AG20443 (cell line): ENCODE results near the gene SORBS2.
"Not testable (repeated sequence)": the region's sequence is repeated elsewhere in the genome, so short reads cannot be mapped to it uniquely, and the experiment has no call there.

Experiments
- DNase-seq: peaks from one replicate; pipeline ENCODE4 v3.0.0; 2012; ENCODE audit warnings: low spot score, mixed read lengths

The SORBS2 gene

DNA sequence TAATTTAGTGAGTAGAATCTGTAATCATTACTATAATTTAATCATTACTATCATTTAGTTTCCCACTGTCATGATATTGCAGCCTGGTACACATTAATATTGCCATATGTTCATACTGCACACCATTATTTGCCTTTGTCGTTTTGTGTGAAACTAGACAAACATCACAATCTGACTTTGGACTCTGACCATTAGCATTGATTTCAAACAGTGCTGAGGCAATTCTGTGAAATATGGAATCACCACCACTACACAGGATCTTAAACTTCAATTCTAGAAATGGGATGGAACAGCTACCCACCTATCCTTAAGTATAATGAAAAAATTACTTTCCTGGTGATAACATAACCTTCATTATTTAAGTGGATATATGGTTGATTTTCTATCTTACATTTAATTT, 98.3 kb downstream of the SORBS2 start:
- DNase-seq = no peak

DNA sequence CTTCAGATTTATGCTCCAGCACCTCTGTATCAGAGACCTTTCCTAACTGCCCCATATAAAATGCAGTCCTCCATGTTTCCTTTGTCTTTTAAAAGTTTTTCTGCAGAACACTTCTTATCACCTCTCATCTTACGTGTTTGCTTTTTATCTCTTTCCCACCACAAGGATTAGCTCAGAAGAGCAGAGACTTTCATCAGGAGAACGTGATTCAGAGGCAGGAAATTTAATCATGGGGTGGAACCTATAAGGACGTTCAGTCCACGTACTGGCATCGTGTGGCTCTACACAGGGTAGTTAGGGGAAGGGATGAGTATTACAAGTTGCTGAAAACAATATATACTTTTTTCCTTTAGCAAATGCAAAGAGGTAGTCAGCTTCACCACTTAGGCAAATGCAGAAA, 98.7 kb downstream of the SORBS2 start:
- no peak for DNase-seq

DNA sequence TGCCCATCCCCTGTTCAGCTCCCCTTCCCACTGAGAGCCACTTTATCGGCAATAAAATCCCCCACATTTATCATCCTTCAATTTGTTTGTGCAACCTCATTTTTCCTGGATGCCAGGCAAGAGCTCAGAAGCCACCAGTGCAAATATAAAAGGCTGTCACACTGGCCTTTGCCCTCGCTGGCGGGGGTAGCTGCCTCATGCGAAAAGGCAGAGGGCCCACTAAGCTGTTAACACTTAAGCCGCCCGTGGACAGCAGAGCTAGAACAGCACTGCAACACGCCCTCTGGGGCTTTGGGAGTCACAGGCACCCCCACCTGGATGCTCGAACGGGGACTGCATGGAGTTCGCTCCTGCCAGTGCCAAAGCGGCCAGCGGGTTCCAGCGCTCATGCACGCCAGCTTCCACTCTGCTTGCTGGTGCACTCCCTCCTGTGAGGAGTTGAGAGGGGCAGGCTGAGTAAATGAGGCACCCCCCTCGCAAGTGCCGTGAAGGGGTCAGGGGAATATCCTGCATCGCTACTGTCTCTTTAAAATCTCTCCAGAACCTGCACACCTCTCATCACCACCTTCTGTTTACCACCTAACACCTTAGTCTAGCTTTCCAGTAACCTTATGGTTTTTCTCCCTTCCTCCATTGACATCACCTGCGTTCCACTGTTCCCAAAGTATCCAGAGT, 99.5 kb downstream of the SORBS2 start:
- no peak for DNase-seq

DNA sequence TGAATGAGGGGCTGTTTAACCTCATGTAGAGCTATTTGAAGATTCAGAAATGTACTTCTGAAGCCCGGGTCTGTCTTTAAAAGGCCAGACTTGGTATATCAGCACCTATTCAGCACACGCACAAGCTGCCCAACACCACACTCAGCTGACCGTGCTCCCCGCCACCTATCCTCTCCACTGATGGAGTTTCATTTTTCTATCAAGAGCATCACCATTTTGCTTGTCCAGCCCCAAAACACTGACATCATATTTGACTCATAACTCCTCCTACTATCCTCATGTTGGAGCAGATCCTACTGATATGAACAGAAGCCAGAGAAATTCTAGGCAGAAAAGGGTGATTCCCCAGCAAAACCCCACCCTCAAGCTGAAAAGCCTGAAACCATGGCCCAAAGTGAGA, 100.3 kb downstream of the SORBS2 start:
- no peak for DNase-seq

DNA sequence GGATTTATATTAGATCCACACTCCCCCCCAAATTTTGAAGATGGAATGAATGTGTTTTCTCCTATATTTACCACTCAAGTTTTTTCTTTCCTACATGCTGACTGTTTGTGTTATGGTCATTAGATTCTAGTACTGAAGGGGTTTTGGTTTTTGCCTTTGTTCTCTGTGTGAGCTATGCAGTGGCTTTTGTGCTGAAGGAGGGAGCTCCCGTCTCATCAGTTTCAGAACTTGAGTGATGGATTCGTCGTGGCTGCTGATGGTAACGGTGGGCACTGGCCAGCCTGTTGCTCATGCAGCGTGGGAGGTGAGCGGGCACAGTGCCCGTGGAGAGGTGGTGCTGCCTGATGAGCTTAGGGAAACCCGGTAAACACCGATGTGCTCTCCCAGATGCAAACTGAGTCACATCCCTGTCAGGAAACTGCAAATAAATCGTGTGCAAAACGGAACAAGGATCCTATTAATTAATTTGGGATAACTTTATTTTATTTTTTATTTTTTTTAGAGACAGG, 101.5 kb downstream of the SORBS2 start:
- no peak for DNase-seq

DNA sequence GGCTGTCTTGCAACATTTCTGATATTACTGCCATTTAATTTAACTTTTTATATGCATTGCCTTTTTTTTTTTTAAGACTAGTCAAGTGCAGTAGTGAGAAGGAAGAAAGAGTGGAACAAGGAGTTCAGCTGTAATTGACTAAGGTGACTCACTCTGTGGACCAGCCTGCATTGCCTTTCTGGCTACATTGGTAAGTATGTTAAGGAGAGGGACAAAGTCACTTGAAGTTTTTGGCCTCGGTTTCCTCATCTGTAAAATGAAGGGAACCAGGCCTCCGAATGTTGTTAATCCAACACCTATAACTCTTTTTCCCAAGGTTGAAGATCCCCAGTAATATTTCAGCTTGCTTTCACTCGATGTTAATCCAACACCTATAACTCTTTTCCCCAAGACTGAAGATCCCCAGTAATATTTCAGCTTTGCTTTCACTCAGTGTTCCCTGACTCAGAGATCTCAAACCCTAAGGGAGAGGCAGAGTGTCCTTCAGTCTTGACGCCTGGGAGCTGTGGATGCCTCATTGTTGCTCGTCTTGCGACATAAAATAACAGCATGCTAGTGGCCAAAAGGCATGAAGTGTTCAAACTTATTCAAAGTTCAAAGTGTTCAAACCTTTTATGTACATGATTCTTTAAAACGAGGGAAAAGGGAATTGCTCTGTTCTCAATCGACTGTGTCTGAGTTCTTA, 102.0 kb downstream of the SORBS2 start:
- DNase-seq = peak; percentile 39

DNA sequence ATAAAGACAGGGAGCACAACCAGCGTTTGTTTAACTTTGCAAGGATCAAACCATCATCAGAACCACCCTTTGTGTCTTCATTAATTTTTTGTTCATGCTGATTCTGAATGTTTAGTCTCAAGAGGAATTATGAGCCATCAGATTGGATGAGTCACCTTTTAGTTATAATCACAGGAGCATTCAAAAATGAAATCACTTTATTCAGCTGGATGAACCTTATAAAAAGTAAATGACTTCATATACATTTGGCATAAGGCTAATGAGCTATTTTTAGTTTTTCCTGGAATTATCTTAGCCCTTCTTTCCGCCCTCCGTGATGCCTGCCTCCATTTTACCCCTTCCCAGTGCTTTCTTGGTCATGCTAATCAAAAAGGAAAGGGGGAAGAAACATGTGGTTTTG, 103.6 kb downstream of the SORBS2 start:
- DNase-seq = peak; percentile 26

DNA sequence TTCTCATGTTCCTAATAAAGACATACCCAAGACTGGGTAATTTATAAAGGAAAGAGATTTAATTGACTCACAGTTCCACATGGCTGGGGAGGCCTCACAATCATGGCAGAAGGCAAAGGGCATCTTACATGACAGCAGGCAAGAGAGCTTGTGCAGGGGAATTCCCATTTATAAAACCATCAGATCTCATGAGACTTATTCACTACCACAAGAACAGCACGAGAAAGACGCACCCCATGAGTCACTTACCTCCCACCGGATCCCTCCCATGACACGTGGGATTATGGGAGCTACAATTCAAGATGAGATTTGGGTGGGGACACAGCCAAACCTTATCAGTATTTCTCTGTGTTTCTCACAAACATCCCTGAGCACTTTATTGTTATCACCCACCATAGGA, 104.4 kb downstream of the SORBS2 start:
- not testable (repeated sequence) for DNase-seq

DNA sequence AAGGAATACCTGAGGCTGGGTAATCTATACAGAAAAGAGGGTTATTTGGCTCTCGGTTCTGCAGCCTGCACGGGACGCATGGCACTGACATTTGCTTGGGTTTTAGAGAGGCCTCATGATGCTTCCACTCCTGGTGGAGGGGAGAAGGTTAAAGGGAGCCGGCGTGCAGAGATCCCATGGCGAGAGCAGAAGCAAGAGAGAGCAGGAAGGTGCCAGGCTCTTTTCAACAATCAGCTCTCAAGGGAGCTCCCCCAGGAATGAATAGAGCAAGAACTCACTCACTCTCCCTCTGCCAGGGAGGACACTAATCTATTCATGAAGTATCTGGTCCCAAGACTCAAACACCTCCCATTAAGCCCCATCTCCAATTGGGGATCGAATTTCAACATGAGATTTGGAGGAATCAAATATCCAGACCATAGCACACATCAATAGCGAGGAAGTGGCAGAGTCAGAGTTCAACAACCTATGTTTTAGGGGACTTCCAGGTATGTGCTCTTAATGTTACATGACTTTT, 109.8 kb downstream of the SORBS2 start:
- no peak for DNase-seq

DNA sequence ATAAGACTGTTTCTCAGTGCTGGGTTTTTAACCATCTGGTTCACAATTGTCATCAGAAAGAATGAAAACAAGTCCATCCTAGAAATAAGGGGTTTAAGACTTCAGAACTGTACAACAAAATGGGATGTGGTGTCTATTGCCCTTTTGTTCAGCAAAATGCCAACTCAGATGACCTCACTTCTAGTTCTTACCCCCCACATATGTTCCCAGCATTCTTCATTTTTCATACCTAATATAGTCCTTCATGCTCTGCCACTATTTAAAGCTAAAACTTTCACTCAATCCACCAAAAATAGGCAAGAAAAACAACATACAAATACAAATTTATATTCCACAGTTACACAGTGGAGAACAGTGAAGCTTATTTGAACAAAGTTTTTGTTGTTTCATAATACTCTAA, 111.4 kb downstream of the SORBS2 start:
- no peak for DNase-seq

DNA sequence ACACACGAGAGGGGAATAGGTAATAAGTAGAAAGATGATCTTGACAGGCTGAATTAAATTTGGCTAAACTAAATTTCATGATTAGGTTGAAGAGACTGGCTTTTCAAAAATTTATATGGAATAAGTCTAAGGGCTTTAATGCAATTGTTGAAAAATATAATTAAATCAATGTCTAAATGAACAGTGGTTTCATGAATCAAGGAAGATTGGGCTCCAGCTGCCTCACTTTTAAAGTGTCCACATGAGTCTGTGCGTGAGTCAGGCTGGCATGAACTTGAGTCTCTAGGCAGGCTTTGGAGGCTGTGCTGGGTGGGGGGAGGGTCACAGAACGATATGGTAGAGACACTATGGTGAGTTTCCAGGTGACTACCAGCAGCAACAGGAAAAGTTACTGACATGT, 111.9 kb downstream of the SORBS2 start:
- DNase-seq = peak; percentile 18

DNA sequence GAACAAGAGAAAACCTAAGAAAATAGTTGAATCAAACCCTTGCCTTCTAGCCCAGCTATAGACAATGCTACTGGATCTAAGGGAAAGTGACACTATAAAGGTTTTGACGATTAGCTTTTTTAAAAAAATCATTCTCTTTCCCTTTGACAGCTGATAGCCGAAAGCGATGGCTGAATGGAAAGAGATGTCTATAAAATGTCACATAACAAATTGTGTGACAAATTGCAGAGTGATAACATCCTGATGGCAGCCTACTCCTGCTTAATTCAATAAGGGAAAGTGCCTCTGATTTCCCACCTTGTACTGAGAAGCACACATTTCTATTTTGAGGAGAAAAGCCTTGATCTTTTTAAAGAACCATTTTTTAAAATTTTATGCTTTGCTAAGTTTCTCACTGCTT, 114.5 kb downstream of the SORBS2 start:
- DNase-seq = no peak

DNA sequence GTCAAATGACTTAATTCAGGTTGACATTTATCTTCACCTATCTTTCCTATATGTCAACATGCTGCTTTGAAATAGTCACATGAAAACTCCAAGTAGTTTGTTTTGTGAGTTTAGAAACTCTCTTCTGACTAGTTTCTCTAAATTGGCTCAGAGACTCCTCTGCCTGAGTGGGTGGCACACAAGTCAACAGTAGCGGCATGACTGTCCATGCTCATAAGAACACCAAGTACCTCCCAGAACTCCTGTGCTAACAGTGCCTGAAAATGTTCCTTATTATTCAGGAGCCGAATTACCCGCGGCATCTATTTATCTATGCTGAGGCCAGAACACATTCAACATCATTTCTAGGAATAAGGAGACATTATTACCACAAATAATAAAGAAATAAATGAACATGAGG, 116.3 kb downstream of the SORBS2 start:
- no peak for DNase-seq

DNA sequence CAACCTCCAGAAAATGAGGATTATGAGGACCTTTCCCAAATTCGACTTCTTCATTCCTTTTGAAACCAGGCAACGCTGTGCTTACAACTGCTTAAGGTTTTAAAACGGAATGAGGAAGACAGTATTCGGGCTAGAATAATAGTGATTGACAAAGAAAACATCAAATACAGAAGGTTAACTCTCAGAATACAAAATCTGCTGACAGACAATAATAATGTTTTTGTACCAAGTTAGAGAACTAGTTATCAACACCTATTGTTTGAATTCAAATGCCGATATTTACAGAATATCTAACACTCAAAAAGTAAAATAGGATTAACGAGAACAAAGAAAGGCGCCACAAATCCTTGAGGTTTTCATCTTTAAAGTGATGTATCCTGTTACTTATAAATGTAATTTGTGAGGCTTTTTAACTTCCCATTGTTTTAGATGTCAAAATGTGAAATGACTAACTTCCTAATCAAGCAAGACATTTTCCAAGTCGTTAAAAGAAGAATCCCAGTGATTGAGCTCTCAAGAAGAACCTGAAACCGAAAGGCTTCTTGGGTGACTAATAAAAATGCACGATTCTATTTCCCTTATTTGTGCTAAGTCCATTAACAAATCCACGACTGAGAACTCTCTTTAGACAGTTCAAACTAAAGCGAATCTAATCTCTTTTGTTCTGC, 118.3 kb downstream of the SORBS2 start:
- DNase-seq = no peak

DNA sequence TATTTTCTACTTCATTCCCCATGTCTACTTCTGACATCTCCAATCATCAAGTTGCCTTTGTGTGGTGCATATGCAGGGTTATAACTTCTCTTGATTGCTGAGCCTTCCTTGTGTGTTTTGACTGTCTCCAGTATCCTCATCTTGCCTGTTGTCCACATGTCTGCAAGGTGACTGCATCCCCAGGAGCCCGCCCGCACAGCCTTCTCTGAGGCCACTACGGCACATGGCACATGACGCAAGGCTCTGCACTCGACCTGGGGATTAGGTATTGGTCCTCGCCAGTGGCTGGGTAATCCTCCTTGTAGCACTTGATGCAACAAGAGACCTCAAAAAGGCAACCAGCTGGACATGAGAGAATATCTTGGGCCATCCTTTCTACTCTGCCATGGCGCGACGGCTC, 122.6 kb downstream of the SORBS2 start:
- DNase-seq = no peak

DNA sequence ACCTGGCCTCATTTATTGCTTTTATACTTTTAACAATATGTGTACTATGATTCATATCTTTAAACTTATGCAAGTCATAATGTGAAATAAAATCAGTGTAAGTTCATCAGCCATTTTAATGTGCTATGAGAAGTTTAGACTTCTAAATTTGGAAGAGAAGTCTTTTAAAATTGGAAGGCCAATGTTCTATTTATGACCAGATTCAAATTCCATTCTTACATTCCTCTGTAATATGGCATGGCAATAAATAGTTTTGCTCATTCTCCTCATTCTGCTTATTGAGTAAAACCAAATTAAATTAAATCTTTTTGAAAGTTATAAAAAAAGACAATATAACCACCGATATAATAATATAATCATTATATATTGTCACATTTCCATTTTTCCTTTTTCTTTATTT, 126.2 kb downstream of the SORBS2 start:
- no peak for DNase-seq

DNA sequence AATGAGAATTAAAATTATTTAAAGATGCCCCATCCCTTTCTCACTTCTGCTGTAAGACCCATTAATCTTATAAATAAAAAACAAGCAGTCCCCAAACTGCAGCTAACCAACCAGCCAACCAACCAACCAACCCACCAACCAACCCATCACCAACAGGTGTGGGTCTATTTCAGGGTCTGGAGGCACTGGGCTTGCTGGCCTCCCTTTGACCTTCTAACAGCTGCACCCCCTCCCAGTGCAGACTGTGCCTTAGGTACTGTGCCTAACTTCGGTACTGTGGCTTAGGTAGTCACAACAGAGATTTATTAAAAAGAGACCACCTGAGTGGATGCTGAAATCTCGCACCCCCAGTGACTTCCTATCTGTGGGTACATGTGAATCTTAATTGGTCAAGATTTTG, 128.1 kb downstream of the SORBS2 start:
- no peak for DNase-seq

DNA sequence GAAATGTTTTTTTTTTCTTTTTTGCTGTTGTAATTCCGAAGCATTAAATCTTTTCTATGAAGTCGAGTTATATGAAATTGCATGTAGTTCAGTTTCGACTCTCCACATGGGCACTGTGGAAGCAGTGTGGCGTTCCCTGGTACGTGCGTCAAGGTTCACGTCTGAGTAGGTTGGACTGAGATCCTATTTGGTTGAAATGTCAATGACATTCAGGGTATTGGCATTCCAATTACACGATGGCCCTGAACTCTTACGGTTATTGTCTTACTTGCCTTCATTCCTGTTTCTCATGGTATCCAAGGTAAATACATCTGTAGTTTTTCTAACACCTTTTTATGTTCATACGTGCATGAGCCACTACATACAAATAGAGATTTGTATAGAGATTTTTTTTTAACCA, 128.8 kb downstream of the SORBS2 start:
- DNase-seq = no peak

DNA sequence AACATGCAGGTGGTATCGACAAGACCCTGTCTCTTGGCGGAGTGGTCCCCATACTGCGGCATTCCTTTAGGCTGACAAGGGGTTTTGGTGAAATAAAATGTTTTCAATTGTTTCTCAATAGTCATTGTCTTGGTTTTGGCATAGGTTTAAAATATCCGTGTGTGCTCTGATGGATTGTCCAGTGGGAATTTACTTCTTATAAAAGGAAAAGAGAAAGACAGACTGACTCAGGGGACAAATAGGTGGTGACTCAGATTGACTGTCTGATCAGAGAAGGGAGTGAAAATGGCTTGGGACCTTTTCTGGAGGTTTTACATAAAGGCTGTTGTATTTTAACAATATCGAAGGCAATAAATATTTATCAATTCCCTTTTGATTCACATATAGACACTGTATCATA, 129.8 kb downstream of the SORBS2 start:
- peak; percentile 68 for DNase-seq

DNA sequence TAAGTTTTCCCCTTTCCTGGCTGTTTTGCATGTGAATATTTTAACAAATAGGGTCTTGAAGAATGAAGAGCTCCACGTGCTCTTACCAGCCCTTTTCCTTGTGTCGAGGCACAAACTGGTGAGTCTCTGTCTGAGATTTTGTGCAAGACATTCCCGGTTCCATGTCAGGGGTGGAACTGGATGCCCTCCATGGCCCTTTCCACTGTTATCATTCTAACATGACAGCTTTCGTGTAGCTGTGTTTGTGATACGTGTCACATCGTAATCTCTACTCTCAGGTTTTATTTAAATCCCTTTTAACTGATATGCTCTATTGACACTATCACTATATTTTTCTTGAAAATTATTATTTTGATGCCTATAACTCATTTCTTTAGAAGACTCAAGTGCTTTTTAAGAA, 130.4 kb downstream of the SORBS2 start:
- DNase-seq = no peak

DNA sequence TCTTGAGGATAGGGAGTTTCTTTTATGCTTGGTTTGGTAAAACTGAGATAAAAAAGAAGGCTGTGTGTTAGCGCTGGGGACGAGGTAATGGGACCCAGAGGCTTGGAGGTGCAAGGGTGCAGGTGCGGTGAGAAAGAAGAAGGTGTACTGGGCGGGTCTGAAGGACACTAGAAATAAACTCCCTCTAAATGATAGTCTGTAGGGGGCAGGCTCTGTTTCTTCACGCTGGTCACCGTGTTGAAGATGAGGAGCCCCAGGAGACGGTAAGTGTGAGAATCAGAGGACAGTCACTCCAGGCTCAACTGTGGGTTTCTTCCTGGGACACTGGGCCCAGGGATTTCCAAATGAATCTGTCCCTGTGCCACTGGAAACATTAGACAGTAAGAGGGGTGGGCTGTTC, 131.4 kb downstream of the SORBS2 start:
- no peak for DNase-seq

DNA sequence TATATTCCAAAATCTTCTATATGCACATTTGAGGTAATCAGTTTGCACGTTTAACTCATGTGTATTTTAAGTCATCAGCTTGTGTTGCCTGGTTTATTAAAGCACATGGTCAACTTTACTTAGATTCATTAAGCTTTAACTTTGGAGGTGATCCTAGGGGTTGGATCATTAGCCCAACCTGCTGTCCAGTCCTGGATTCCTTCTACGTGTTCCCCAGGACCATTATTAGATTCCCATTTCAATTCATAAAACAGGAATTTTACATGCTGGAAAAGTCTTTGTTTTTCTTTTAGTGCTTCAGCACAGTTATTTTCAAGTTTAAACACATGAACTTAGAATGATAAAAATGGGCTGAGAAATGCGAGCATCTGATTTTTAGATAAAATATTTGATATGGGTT, 132.5 kb downstream of the SORBS2 start:
- DNase-seq = no peak

DNA sequence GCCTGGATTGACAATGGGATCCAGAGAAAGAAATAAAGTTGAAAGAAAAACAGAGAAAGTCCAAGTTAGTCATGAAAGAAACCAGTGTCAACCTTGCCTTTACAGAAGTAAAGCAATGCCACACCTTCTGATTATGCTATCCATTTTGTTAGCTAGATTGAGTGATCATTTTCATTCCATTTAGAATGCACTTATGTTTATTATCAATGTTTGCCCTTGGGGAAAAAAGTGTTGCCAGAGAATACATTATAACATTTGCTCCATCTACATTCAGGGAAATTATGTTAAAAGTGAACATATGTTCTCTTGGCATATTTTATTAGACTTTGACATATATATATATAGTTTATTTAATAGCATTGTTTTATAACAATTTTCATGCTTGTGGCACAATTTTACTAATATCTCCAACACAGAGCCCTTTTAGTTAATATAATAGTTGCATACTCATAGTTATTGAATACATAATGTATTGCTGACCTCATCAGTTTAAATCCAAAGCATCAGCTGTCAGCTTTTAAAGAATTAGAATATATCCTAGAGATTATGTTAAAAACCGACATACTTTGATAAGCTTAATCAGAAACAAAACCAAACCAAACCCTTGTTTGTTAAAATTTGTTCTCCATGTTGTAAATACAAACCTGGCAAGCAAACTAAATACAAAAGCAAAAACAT, 134.2 kb downstream of the SORBS2 start:
- DNase-seq = no peak
